KOPT-K1 (cell line): ENCODE data around the gene WWOX.

Source experiments
- H3K27ac ChIP-seq: fragments of 200-600 bp; sonication (generic); 2 replicates; pipeline ENCODE4 v1.5.1; 2016; ENCODE audit warnings: antibody characterized with exemption, mild to moderate bottlenecking, low read depth, low read length; ENCODE audit not compliant: poor library complexity, severe bottlenecking
- H3K36me3 ChIP-seq: fragments of 200-600 bp; sonication (generic); 2 replicates; pipeline ENCODE4 v1.5.1; 2017; ENCODE audit warnings: antibody characterized with exemption, mild to moderate bottlenecking, low read length, moderate library complexity; ENCODE audit not compliant: insufficient read depth
- H3K9me3 ChIP-seq: fragments of 200-600 bp; sonication (generic); 2 replicates; pipeline ENCODE4 v1.5.1; 2017; ENCODE audit warnings: antibody characterized with exemption, low read length, mild to moderate bottlenecking; ENCODE audit not compliant: insufficient read depth, poor library complexity, severe bottlenecking

WWOX gene

DNA sequence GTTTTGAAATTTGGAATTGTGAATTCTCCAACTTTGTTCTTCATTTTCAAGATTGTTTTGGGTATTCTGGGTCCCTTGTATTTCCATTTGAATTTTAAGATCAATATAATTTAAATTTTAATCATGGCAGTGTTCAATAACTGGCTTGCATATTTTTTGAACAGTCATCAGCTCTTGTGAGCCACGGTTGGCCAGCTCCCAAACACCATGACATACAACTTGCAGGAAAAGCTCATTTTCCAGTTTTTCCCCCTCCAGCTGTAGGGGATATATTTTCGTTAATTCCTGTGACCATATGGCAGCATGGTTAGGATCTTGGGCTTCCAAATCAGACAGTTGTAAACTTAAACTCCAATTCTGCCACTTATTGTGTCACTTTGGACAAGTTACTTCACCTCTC, 690.1 kb downstream of the WWOX start:
- Histone ChIP-seq H3K27ac (no peak overlapping the region), H3K9me3 (no peaks in the 10 kb centered on the region), H3K36me3 (no peaks in the 10 kb centered on the region)

GRCh38 chr16:78791011-78791410, 691.6 kb downstream of the WWOX start:
- Histone ChIP-seq H3K9me3 (no peaks in the 10 kb centered on the region), H3K36me3 (no peaks in the 10 kb centered on the region), H3K27ac (no peak overlapping the region)

GRCh38 chr16:78791926-78792325, 692.5 kb downstream of the WWOX start:
- H3K36me3 ChIP-seq = no peaks in the 10 kb centered on the region
- H3K9me3 ChIP-seq = no peaks in the 10 kb centered on the region
- H3K27ac ChIP-seq = no peak overlapping the region

- H3K36me3 ChIP-seq = no peaks in the 10 kb centered on the region
- H3K9me3 ChIP-seq = no peaks in the 10 kb centered on the region
- no peak overlapping the region for H3K27ac ChIP-seq
These were observed 693.5 kb downstream of the WWOX start for GRCh38 chr16:78792952-78793351.

DNA sequence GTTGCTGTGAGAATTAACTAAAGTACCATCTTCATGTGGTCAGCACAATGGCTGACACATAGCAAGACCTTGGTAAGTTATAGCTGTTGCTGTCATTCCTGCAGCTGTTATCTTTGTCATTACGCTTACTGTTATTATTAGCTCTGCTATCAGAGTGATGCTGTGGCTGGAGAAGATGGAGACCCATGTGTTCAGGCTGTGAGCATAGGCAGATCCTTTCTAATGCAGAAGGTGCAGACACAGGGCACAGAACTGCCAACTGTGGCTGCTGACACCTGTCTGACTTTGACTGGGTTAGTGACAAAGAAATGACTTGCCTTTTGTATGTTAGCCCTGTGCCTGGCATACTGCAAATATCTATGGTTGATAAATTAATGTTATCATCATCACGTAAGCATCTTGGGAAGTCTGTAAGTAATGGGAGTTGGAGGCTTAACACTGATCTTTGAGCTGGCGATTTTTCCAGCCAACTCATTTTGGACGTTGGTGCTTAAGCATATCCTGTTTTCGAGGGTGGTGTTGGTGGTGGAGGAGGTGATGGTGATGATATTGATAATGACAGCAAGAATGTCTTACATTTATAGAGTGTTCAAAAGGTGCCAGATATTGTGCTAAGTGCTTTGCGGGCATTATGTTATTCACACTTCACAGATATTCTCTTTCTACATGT, 695.3 kb downstream of the WWOX start:
- H3K36me3 ChIP-seq = no peaks in the 10 kb centered on the region
- H3K9me3 ChIP-seq = no peaks in the 10 kb centered on the region
- no peak overlapping the region for H3K27ac ChIP-seq

DNA sequence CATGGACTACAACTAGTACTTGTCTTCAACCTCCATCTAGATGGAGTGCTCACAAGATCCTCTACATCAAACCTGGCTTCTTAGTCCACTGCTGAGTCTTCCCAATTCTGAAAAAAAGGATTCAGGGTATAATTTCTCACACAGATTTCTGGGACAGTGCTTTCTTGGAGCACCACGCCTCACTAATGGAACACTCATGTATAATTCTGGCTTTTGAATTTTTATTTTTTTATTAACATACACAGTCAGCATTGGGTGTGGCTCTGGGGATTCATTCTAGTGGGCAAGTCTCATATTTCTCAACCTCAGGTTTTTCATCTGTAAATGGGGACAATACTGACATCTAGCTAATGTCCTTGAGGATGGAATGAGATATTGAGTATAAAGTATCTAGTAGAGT, 696.0 kb downstream of the WWOX start:
- Histone ChIP-seq H3K27ac (no peak overlapping the region), H3K36me3 (no peaks in the 10 kb centered on the region), H3K9me3 (no peaks in the 10 kb centered on the region)

DNA sequence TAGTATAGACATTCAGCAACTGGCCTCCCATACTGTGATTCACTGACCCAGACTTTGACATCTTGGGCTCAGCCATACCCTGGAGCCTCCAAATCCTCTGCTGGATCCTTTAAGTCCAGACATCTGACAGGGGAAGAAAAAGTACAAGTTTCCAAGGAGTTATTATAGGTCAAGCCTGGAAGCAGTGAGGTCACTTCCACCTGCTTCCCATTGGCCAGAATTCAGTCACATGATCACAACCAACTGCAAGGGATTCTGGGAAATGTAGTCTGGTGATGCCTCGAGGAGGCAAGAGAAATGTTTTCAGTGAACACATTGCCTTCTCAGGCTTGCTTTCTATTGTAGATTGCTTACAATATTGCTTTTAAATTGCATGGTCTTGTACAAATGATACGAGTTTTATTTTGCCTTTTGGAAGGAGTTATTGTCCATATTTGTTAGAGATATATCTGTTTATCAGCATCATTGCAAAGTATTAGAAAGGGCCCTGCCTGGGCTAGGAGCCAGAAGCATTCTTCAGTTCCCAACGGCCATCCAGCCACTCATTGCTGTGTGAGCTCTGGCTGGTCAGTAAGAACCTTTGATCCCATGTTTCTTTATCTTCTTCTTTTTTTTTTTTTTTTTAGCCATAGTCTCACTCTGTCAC, 696.9 kb downstream of the WWOX start:
- H3K9me3 ChIP-seq = no peaks in the 10 kb centered on the region
- no peak overlapping the region for H3K27ac ChIP-seq
- H3K36me3 ChIP-seq = no peaks in the 10 kb centered on the region

GRCh38 chr16:78799429-78799828, 700.0 kb downstream of the WWOX start:
- Histone ChIP-seq H3K27ac (no peak overlapping the region), H3K9me3 (no peaks in the 10 kb centered on the region), H3K36me3 (no peaks in the 10 kb centered on the region)

- no peaks in the 10 kb centered on the region for H3K36me3 ChIP-seq
These were observed 701.1 kb downstream of the WWOX start for GRCh38 chr16:78800523-78800922.

GRCh38 chr16:78804058-78804735, 704.7 kb downstream of the WWOX start:
- H3K36me3 ChIP-seq = no peaks in the 10 kb centered on the region
- no peaks in the 10 kb centered on the region for H3K9me3 ChIP-seq
- H3K27ac ChIP-seq = no peak overlapping the region

More at GRCh38 chr16:78800523-78800922, 701.1 kb downstream of the WWOX start:
- Histone ChIP-seq H3K27ac (no peak overlapping the region), H3K9me3 (no peaks in the 10 kb centered on the region)

- no peaks in the 10 kb centered on the region for H3K36me3 ChIP-seq
- H3K9me3 ChIP-seq = no peaks in the 10 kb centered on the region
- no peak overlapping the region for H3K27ac ChIP-seq
These were observed 706.1 kb downstream of the WWOX start for GRCh38 chr16:78805556-78805955.

DNA sequence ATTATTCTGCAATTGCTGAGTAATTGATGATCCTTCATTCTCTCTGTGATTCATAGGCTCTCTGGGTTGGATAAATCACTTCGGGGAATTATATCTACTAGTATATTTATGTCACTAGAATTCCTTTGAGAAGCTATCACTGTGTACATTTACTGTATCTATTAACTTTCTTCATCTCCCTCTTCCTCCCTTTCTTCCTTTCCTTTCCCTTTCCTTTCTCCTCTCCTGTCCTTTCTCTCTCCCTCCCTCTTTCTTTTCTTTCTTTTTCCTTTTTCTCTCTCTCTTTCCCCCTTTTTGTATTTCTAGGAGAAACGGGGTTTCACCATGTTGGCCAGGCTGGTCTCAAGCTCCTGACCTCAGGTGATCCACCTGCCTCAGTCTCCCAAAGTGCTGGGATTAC, 711.8 kb downstream of the WWOX start:
- H3K27ac ChIP-seq = no peak overlapping the region
- no peaks in the 10 kb centered on the region for H3K36me3 ChIP-seq
- no peaks in the 10 kb centered on the region for H3K9me3 ChIP-seq

GRCh38 chr16:78812582-78812981, 713.1 kb downstream of the WWOX start:
- H3K36me3 ChIP-seq = no peaks in the 10 kb centered on the region
- no peak overlapping the region for H3K27ac ChIP-seq

DNA sequence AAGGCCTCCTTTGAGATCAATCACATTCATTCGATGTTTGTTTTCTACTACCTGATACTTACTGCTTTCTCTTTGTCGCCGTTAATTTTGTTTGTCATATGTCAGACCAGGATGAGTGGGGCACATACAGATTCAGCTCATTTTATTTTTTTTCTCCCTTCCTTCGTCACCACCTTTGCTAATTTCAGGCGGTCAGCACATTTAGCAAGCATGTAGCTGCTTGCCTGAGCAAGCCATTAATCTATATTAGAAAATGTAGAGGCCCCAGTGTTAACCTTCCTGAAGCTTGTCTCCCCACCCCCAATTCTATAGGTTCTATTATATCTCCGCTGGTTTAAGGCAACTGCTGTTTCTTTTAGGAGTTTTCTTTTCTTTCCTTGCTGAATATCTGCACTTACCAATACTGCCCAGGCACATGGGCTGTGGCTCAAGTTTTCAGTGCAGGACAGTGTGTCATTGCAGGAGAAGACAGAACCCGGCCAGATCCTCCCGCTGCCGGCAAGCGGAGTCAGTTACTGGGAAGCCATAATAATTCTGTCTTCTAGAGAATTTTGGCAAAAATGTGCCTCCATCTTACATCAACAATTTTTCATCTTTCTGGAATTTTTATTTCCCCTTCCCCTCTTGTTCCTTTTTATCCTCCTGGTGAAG, 714.3 kb downstream of the WWOX start:
- Histone ChIP-seq H3K27ac (no peak overlapping the region), H3K9me3 (no peaks in the 10 kb centered on the region), H3K36me3 (no peaks in the 10 kb centered on the region)

More at GRCh38 chr16:78812582-78812981, 713.1 kb downstream of the WWOX start:
- no peaks in the 10 kb centered on the region for H3K9me3 ChIP-seq

GRCh38 chr16:78815713-78816112, 716.3 kb downstream of the WWOX start:
- H3K9me3 ChIP-seq = no peaks in the 10 kb centered on the region
- H3K27ac ChIP-seq = no peak overlapping the region

More at GRCh38 chr16:78815713-78816112, 716.3 kb downstream of the WWOX start:
- no peaks in the 10 kb centered on the region for H3K36me3 ChIP-seq
